GM12864 (cell line): ENCODE results near the gene BYSL.
A peak's percentile ranks its signal among the peaks of the same experiment; 100 is the strongest.

Experiments used
- DNase-seq: peaks from one replicate; pipeline ENCODE4 v3.0.0-alpha.2; 2011; ENCODE audit warnings: low read depth
- H3K4me3 ChIP-seq: 2 replicates; pipeline ENCODE4 v1.5.1; 2011; ENCODE audit warnings: mild to moderate bottlenecking, low read depth, low read length, control low read depth
- CTCF ChIP-seq: IDR thresholded peaks from 2 replicates; pipeline ENCODE4 v1.5.1; 2011; ENCODE audit warnings: low read depth, mild to moderate bottlenecking, moderate library complexity, low read length, control low read depth, inconsistent platforms; ENCODE audit errors: missing control alignments

The BYSL gene

GRCh38 chr6:41914343-41914742 is 7.0 kb upstream of the BYSL start:
- no peak overlapping the region for H3K4me3 ChIP-seq
- no peak for TF ChIP-seq CTCF
- DNase-seq: no peak

DNA sequence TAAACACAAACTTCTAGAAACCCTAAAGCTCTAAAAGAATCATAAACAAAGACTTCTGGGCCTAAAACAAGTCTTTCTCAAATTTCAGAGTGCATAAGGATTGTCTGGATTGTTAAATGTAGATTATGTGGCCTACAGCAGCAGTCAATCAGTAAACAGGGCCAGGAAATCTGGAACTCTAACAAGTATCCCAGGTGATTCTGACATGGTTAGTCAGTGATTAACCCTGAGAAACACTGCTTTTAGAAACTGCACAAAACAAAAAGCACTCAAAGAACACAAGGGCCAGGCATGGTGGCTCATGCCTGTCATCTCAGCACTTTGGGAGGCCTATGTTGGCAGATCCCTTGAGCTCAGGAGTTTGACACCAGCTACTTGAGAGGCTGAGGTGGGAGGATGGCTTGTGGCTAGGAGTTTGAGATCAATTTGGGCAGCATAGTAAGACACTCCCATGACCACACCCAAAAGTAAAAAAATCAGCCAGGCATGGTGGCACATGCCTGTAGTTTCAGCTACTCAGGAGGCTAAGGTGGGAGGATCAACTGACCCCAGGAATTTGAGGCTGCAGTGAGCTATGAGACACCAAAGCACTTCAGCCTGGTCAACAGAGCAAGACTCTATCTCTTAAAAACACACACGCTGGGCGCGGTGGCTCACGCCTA is 6.3 kb upstream of the BYSL start:
- no peak for DNase-seq
- no peak for TF ChIP-seq CTCF
- no peak overlapping the region for H3K4me3 ChIP-seq

DNA sequence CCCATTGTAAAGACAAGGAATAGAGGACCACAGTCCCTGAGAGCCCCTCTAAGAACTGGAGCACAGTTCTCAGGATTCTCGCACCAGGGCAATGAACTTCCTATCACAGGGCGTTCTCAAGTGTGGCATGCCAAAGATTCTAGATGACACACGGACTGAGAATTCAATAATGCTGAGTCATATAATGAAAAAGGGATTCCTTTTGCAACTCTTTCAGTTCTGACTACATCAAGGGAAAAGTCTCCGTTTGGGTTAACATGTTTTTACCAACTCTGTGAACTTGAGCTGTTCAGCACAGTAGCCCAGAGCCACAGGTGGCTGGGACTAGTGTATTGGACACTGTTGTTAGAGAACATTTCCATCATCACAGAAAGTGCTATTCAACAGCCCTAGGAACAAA is 3.8 kb upstream of the BYSL start:
- TF ChIP-seq CTCF: no peak
- no peak overlapping the region for H3K4me3 ChIP-seq
- no peak for DNase-seq

GRCh38 chr6:41921712-41921998 is 356 bp downstream of the BYSL start:
- peak overlapping the region; percentile 92 for H3K4me3 ChIP-seq
- no peak for DNase-seq
- TF ChIP-seq CTCF: no peak

DNA sequence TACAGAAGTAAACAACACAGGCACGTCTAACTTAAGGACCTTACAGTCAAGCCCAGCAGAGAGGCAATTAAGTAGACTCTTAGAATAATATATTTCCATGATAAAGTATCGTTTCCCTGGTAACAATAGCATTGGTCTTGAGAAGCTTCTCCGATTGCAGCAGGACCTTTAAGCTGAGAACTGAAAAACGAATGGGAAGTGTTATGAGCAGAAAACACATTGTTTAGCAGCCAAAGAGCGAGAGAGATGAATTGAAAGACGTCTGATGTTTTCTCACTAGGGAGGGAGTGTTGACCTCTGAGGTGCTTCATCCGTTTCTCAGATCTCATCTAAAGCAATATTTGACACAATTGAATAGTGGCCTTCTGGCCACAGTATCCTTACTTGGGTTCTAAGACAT is 855 bp downstream of the BYSL start:
- TF ChIP-seq CTCF: no peak
- DNase-seq: no peak
- peak overlapping the region; percentile 92 for H3K4me3 ChIP-seq

DNA sequence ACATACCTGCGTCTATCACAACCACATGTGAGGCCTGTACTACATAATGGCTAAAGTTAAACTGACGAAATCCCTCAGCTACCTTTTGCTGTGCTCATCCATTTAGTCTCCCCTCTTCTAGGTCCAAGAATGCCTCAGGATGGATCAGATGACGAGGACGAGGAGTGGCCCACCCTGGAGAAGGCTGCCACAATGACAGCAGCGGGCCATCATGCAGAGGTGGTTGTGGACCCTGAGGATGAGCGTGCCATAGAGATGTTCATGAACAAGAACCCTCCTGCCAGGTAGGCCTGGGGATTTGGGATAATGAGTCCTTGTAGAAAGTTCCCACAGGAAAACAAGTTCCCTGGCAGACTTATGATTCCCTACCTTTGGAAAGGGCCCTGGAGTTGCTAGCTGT is 6.0 kb downstream of the BYSL start:
- DNase-seq: no peak
- H3K4me3 ChIP-seq: no peak overlapping the region
- TF ChIP-seq CTCF: no peak

GRCh38 chr6:41929924-41930323 is 8.6 kb downstream of the BYSL start:
- no peak overlapping the region for H3K4me3 ChIP-seq
- no peak for TF ChIP-seq CTCF
- DNase-seq: no peak
